Endothelial cell of hepatic sinusoid (primary cell): ENCODE results near the gene AKAP13.

Experiments used
- in situ Hi-C: cut with HindIII; loops from 2 replicates; pipeline ENCODE4 v1.10.0; 2017; ENCODE audit warnings: low sequenced_read_pairs

AKAP13 gene

DNA sequence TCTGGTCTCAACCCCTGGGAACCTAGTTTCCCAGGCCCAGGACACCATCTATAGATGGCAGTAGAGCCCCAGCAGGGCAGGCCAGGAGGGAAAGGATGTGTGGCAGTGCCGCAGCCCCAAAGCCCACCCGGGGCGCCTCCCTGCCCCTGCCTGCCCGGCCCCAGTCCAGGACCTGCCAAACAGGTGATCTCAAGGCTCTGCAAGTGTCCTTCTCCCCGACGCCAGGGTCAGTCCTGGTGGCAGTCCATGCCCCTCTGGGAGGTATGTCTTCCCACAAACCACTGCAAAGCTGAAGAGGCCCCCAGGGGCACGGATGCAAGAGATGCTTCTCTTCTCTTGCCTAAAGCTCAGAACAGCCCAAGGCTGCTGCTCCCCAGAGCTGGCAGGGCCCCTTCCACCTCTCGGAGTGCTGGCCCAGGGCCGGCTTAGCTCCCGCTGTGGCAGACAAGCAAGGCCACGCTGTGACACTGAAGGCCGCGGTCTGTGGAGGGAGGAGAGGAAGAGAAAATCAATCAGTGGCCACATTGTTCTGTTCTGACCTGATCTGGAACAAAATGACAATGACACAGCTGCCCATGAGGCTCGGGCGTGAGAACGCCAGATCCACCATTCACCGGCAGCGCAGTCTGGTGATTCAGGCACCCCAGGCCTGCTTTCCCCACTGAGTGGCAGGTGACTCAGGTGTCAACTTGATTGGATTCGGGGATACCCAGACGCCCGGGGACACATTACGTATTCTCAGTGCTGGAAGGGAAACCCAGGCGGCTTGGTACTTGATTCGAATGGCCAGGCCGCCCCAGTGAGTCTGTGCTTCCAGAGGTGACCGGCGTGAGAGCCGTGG lies 380.3 kb downstream of the AKAP13 start:
- in situ Hi-C loops: no loop called here

GRCh38 chr15:85761635-85762034 lies 381.2 kb downstream of the AKAP13 start:
- in situ Hi-C loops: no loop called here

GRCh38 chr15:85762039-85762755 lies 381.8 kb downstream of the AKAP13 start:
- in situ Hi-C loops: no loop called here

DNA sequence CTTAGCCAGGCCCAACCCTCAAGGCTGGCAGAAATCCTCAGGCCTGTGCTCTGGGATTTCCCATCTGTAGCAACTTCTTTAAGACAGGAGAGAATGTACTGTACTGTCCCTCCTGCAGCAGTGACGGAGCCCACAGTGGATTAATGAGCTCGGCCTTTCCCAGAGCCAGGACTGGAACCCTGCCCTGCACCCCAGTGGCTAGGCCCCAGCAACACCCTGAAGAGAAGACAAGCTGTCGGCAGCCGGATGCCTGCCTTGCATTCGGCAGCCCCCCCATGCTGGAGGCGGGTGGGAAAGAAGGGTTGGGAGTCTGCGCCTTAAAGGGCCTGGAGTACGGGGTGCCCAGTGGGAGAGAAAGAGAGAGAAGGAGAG lies 382.3 kb downstream of the AKAP13 start:
- in situ Hi-C loops: no loop called here

GRCh38 chr15:85763157-85763556 lies 382.8 kb downstream of the AKAP13 start:
- in situ Hi-C loops: no loop called here

DNA sequence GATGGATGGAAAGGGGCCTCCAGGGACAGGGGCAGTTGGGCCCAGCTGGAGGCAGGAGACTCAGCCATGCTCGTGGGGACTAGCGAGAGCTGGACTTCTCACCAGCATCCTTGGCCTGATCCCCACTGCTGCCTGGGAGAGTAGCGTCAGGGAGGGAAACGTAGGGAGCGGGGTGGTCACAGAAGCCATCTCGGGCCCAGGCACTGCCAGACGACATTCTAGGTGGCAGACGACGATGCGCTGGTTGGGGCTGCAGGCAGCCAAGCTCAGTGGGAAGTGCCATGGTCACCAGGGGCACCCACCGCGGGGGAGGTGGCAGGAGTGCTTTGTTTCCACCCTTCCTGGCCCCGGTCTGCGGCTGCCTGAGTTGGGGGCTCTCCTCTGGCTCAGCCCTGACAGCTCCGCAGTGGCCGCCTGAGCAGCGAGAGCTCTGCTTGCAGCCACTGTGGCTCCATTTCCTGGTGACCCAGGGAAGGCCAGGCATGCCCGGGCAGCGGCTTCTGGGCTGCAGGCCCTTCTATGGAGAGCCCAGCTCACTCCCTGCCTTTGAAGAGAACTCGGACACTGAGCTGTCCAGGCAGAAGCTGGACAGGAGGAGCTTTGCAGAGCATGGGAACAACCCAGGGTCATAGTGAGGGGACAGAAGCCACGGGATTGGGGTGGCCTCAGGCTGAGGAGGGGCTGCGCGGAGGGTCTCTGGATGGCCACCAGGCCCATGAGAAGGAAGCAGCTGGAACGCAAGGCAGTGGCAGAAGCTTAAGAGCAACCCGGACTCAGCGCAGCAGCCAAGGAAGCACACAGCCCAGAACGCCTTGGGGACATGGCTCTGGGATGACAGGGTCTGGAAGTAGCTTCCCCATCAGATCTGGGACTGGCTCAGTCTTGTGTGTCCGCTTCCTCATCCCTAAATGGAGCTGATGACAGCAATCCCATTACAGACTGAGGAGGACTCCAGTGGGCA lies 383.6 kb downstream of the AKAP13 start:
- in situ Hi-C loops: no loop called here

DNA sequence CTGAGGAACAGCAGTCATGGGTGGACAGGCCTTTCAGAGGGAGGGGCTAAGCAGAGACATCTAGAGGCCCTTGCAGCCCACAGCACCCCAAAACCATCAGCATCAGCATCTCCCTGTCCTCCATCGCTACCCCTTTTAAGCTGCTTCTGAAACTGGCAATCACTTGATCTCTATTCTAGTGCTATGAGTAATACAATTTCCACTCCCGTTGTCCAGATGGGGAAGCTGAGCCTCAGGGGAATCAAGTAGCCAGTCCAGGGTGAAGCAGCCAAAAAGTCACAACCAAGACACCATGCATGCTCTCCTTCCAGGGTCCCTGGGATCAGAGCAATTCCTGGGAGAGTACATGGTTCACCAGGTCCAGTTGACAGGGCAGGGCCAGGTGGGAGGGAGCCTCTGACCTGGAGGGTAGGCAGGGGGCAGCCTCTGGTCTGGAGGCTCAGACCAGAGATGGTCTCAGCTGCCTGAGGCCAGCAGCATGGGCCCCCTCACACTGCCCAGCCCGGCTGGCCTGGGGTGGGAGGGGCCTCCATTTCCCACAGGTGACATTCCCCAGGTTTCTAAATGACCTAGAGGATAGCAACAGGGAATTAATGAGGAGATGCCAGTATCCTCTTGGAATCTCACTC lies 384.4 kb downstream of the AKAP13 start:
- in situ Hi-C loops: no loop called here

GRCh38 chr15:85766001-85766831 lies 385.8 kb downstream of the AKAP13 start:
- in situ Hi-C loops: no loop called here

DNA sequence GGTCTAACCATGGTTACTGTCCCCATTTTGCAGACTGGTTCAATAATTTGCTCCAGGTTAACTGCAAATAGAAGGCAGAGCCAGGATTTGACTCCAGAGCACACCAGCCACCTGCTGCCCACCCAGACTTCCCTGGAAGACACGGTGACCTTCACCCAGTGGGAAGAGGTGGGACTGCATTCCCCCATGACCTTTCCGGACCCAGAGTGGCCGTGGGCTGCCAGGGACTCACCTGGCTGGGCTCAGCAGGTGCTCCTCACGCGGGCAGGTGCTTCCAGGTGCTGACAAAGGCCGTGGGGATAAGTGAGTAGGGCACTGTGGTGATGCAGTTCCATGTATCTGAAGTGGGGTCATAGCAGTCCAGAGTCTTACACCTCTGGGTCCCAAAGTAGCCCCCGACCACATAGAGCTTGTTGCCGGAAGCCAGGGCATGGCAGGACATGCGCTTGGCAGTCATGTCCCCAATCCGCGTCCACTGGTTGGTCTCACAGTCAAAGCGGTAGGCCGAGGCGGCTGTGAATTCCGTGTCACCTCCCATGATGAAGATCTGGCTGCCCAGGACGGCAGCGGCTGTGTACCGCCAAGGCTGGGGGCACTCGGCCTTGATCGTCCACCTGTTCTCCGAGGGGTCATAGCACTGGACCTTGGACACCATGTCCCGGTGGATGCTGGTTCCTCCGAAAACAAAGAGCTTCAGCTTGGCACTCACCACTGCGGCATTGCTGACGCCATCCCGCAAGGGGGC lies 387.6 kb downstream of the AKAP13 start:
- in situ Hi-C loops: no loop called here

GRCh38 chr15:85768595-85769168 lies 388.3 kb downstream of the AKAP13 start:
- in situ Hi-C loops: no loop called here

DNA sequence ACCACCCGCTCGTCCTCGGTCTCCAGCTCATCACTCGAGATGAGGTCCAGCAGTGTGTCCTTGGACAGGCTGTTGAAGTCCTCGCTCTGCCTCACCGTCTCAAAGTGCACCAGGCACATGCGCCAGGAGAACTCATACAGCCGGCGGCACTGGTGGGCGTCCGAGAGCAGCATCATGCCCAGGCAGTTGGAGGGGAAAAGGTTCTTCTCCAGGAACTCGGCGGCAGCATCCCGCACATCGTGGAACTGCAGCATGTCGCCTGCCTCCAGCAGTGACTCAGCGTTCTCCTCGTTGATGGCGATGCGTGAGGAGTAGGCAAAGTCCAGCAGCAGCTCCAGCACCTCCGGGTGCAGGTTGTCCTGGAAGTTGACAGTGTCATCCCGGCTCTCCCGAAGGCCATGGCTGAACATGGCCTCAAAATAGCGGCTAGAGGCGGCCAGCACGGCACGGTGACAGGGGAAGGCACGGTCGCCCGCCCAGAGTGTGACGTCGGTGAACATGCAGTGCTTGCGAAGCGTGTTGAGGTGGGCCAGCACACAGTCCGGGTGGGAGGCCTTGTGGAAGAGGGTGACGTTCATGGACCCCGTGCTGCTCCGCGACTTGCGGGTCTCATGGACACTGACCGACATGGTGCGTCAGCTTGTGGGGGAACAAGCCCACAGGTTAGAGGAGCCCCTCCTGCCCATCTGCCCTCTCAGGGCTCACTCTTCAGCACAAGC lies 388.9 kb downstream of the AKAP13 start:
- in situ Hi-C loops: no loop called here

DNA sequence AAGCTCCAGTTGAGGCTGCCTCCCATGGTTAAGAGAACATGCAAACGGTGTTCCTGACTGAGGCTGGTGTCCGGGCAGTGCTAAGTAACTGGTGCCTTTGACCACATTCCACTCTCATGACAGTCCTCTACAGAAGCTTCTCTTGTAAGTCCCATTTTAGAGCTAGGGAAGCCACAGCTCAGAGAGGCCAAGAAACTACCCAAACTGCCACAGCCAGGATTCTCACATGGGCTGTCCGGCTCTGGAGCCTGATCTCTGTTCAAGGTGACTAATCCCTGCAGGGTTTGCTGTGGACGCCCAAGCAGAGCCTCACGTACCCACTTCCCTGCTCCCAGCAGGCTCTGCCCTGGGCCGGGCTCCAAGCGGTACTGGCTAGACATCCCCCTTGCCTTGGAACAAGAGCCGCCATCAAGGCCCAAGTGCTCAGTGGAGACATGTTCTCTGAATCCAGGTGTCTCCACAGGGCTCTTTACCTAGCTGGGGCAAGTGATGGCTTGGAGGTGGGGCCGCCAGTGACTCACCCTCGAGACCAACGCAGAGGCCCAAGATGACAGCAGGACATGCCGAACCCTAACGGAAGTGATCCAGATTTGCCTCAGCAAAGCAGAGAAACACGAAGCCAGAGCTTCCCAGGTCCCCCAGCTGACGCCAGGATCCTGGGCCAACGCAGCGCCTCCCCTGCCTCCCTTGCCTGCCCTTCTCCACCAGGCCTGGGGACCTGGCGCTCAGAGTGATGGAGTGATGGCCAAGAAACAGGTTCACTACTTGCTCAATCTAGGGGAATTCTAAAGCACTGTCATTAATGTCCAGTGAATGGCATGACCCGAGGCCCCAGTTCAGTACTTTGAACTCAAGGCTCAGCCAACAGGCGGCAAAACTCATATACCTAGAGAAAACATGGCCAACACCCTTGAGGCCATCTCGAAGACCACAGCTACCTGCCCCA lies 390.0 kb downstream of the AKAP13 start:
- in situ Hi-C loops: loop anchor here (10.0 kb wide), 1 partner anchor 64 kb away; no protein-coding TSS in a partner anchor

- in situ Hi-C loops: loop anchor here (10.0 kb wide), 1 partner anchor 64 kb away; no protein-coding TSS in a partner anchor
These were observed 390.9 kb downstream of the AKAP13 start for GRCh38 chr15:85771271-85771670.

GRCh38 chr15:85771781-85772445 lies 391.5 kb downstream of the AKAP13 start:
- in situ Hi-C loops: loop anchor here (10.0 kb wide), 1 partner anchor 63 kb away; no protein-coding TSS in a partner anchor

- in situ Hi-C loops: loop anchor here (10.0 kb wide), 1 partner anchor 62 kb away; no protein-coding TSS in a partner anchor
These were observed 392.3 kb downstream of the AKAP13 start for GRCh38 chr15:85772668-85773067.

DNA sequence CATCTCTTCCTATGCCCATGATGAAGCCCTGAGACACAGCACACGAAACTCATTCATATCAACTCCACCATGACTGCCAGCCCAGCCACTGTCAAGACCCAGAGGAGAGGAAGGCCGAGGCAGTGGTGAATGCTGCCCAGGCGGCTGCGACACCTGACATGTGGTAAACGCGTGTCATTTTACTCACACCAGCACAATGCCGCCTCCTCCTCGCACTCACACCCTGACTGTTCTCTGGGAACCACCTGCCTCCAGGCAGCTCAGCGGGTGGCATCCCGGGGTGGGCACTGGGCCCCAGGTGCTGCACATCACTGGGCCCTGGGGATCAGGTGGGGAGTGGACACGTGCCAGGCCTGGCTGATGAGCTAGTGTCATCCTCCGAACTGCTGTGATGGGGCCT lies 392.8 kb downstream of the AKAP13 start:
- in situ Hi-C loops: loop anchor here (10.0 kb wide), 1 partner anchor 62 kb away; no protein-coding TSS in a partner anchor
